GM12865 (cell line): ENCODE results near the gene SPC25.

Source experiments
- DNase-seq: peaks from one replicate; pipeline ENCODE4 v3.0.0; 2010; ENCODE audit warnings: low read depth
- H3K4me3 ChIP-seq: 2 replicates; pipeline ENCODE4 v1.5.1; 2011; ENCODE audit warnings: mild to moderate bottlenecking, low read depth, low read length, control low read depth
- TF ChIP-seq, protein P1 (sequence below): IDR thresholded peaks from 2 replicates; pipeline ENCODE4 v1.5.1; 2011; ENCODE audit warnings: low read length, control low read depth, low read depth, inconsistent platforms; ENCODE audit not compliant: insufficient read depth; ENCODE audit errors: missing control alignments

The SPC25 gene

DNA sequence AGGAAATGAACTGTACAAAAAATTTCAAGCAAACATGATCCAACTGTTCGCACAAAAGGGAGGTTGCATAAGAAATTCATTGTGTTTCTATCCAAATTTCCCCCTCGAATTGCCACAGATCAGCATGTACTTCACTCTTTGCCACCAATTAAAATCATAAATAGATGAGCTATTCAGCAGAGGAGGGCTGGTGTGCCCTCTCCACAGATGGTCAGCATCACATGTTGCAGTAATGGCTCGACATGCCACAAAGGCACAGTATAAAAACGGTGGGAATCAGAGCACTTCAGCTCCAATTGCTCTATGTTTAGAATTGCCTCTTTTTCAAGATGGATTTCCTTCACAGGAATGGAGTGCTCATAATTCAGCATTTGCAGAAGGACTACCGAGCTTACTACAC, 10.8 kb upstream of the SPC25 start, which contains the start of gene G6PC2:
Gene G6PC2 (plus strand): TSS at position 289 of the 400 bp plus-strand sequence. CDS start 41 bp downstream, at position 330.
- TF ChIP-seq, protein P1, sequence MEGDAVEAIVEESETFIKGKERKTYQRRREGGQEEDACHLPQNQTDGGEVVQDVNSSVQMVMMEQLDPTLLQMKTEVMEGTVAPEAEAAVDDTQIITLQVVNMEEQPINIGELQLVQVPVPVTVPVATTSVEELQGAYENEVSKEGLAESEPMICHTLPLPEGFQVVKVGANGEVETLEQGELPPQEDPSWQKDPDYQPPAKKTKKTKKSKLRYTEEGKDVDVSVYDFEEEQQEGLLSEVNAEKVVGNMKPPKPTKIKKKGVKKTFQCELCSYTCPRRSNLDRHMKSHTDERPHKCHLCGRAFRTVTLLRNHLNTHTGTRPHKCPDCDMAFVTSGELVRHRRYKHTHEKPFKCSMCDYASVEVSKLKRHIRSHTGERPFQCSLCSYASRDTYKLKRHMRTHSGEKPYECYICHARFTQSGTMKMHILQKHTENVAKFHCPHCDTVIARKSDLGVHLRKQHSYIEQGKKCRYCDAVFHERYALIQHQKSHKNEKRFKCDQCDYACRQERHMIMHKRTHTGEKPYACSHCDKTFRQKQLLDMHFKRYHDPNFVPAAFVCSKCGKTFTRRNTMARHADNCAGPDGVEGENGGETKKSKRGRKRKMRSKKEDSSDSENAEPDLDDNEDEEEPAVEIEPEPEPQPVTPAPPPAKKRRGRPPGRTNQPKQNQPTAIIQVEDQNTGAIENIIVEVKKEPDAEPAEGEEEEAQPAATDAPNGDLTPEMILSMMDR = no peak
- H3K4me3 ChIP-seq = no peak within 1 kb of the TSS
- no peak for DNase-seq

DNA sequence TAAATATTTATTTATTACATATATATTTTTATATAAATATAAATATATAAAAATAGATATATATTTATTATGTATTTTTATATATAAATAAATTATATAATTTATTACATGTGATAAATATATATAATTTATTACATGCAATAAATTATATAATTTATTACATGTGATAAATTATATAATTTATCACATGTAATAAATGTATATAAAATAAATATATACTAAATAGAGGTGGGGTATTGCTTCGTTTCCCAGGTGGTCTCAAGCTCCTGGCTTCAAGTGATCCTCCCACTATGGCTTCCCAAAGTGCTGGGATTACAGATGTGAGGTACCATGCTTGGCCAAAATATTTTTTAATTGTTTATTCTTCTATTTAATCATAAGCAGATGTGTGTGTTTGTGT, 7.2 kb upstream of the SPC25 start:
- DNase-seq = no peak
- TF ChIP-seq, protein P1 = no peak
- H3K4me3 ChIP-seq = no peak overlapping the region

DNA sequence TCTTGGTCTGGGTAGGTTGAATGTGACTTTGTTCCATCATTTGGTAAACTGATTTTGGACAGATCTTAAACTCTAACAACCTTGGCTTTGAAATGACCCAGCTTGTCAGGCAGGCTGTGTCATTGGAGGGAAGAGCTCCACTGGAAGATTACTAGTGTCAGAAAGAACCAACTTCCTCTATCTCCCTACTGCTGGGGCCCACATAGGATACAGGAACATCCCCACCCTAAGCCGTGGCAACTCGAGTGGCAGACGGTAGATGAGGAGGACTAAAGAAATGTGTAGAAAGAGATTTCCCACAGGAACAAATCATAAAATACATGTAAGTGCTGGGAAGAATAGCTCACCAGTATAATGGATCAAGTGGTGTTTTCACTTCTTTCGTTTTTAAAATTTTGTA, 6.6 kb upstream of the SPC25 start:
- TF ChIP-seq, protein P1 = no peak
- H3K4me3 ChIP-seq = no peak overlapping the region
- DNase-seq = no peak

DNA sequence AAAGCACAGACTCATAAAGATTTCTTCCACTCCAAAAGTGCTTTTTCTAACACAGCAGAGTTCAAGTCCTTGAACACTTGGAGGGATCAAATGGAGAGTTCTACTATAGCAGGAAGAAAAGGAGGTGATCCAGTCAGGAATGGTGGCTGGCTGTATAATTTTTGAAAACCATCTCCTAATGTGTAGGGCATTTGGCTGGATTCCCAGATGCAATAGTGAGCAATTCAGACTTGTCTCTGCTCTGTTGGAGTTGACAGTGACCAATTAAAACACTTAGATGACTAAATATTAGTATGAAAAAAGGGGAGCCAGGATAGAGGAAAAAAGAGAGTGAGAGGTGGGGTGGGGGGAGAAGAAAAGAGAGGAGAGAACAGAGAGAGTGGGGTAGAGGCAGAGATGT, 5.5 kb upstream of the SPC25 start:
- DNase-seq = no peak
- H3K4me3 ChIP-seq = no peak overlapping the region
- TF ChIP-seq, protein P1 = no peak

DNA sequence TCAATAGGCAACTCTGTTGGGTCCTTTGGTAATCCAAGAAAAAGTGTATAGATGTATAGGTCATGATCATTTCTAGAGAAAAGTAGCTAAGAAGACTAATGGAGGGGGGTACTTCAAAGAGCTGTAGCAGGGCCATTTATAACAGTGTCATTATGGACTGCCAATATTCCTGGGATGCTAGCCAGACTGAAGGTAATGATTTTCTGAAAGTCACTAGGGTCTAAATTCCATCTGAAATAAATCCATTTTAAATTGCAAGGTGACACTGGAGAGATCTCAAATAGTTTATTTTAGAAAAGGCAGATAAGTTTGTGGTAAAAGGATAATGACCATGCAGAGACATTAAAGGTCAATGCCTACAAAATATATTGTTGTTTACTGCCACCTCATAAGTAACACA, 4.5 kb upstream of the SPC25 start:
- no peak overlapping the region for H3K4me3 ChIP-seq
- TF ChIP-seq, protein P1 = no peak
- no peak for DNase-seq

DNA sequence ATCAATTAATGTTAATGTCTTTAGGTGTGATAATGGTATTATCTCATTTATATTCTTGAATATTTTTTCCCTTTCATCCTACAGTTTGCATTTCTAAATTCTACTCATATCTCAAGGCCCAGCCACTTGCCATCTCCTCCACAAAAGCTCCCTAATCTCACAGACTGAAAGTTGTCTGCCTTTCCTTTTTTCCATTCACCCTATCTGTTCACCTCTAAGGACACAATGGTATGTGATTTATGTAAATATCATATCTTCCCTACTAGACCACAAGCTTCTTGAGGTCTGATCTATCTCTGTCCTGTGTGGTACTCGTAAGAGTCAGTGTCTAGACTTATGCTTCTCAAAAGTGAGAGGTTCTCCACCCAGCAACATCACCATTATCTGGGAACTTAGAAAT, 3.9 kb upstream of the SPC25 start:
- H3K4me3 ChIP-seq = no peak overlapping the region
- TF ChIP-seq, protein P1 = no peak
- DNase-seq = no peak

DNA sequence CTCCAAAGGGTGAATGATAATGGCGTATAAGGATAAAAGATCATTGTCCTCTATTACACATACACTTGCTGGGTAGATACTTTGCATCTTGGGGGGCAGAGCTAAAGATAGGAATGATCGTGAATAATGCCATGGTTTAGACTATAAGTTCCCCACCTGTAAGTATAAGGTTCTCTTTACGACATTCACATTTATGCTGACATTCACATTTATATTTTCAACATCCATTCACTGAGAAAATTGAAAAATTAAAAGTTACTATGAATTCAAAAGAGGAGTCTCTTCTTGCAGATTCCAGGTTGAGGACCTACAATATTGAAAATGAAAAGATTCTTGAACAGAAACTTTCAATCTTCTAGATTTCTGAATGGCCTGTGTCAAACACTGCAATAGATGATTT, 2.1 kb upstream of the SPC25 start:
- DNase-seq = no peak
- TF ChIP-seq, protein P1 = no peak
- no peak overlapping the region for H3K4me3 ChIP-seq
